Stimulated activated CD8-positive, alpha-beta memory T cell treated with anti-CD3 and anti-CD28 coated beads, Interleukin-12 subunit alpha, Interleukin-12 subunit beta, amount 100 ng/mL, for 1 hour (primary cell): ENCODE results near the gene DNAJC5.
A peak's percentile ranks its signal among the peaks of the same experiment; 100 is the strongest.
"Not testable (repeated sequence)": the region's sequence is repeated elsewhere in the genome, so short reads cannot be mapped to it uniquely, and the experiment has no call there.

Source experiments
- DNase-seq: peaks from one replicate; pipeline ENCODE4 v3.0.0-alpha.2; 2020; ENCODE audit warnings: low read depth

Gene DNAJC5

GRCh38 chr20:63894358-63895201 is at the start of gene DNAJC5:
DNAJC5 (plus strand) TSS chr20:63895126; CDS start chr20:63928346, 33,220 bp downstream.
- DNase-seq: peak; percentile 94

GRCh38 chr20:63846128-63846771 is 48.7 kb upstream of the DNAJC5 start:
- DNase-seq: no peak

GRCh38 chr20:63846888-63847236 is 48.1 kb upstream of the DNAJC5 start:
- DNase-seq: no peak

- no peak for DNase-seq
Measured at GRCh38 chr20:63847237-63848002, 47.5 kb upstream of the DNAJC5 start.

- no peak for DNase-seq
Measured at GRCh38 chr20:63848003-63848911, 46.7 kb upstream of the DNAJC5 start.

GRCh38 chr20:63850689-63851547 is 44.0 kb upstream of the DNAJC5 start:
- no peak for DNase-seq

- DNase-seq: not testable (repeated sequence)
Measured at GRCh38 chr20:63851548-63851943, 43.4 kb upstream of the DNAJC5 start.

- not testable (repeated sequence) for DNase-seq
Measured at GRCh38 chr20:63853733-63854068, 41.2 kb upstream of the DNAJC5 start.

- DNase-seq: no peak
Measured at GRCh38 chr20:63854069-63854765, 40.7 kb upstream of the DNAJC5 start.

- DNase-seq: no peak
Measured at GRCh38 chr20:63854766-63855362, 40.1 kb upstream of the DNAJC5 start.

- no peak for DNase-seq
Measured at GRCh38 chr20:63855363-63856097, 39.4 kb upstream of the DNAJC5 start.

- no peak for DNase-seq
Measured at GRCh38 chr20:63856098-63856511, 38.8 kb upstream of the DNAJC5 start.

- DNase-seq: no peak
Measured at GRCh38 chr20:63857764-63858392, 37.0 kb upstream of the DNAJC5 start.

GRCh38 chr20:63858393-63859165 is 36.3 kb upstream of the DNAJC5 start:
- DNase-seq: no peak

- DNase-seq: no peak
Measured at GRCh38 chr20:63859166-63859699, 35.7 kb upstream of the DNAJC5 start.

- no peak for DNase-seq
Measured at GRCh38 chr20:63860325-63861051, 34.4 kb upstream of the DNAJC5 start.
